Panc1 (cell line): ENCODE data around the gene DCTD. TPM values are rescaled to one million over a fixed set of nuclear protein-coding genes. Genes with fewer than 3 reads are reported as not detected.

Experiments
- ATAC-seq: fragments of 200-7000 bp; cut with Tn5 transposase; 2 replicates; pipeline ENCODE4 v1.9.1; 2020; ENCODE audit warnings: mild to moderate bottlenecking, moderate library complexity
- BruUV-seq: library from RNA; stranded (reverse); fragments of 400-500 nt; replicated peaks from 2 replicates; lab custom pipeline; 2021; lab: Mats Ljungman, UMichigan
- CTCF ChIA-PET: fragments of 300-600 bp; sonication (Branson Sonifier 250); formaldehyde crosslinking; loops from one replicate; lab custom pipeline; 2022; ENCODE audit warnings: antibody characterized with exemption; lab: Charles Lee
- POLR2A ChIA-PET: fragments of 300-600 bp; sonication (Branson Sonifier 250); formaldehyde crosslinking; loops from one replicate; lab custom pipeline; 2022; ENCODE audit warnings: antibody characterized with exemption; lab: Charles Lee
- DNase-seq: peaks from one replicate; pipeline ENCODE4 v3.0.0-alpha.2; 2010; ENCODE audit warnings: low read depth, low spot score
- H3K27ac ChIP-seq: 2 replicates; pipeline ENCODE4 v1.5.1; 2011; ENCODE audit warnings: mild to moderate bottlenecking, low read length, inconsistent platforms
- H3K27me3 ChIP-seq: fragments of 200-500 bp; sonication (Bioruptor generic); 2 replicates; pipeline ENCODE4 v1.6.0; 2014; ENCODE audit warnings: low read length, inconsistent platforms; ENCODE audit not compliant: control insufficient read depth, insufficient read depth
- H3K36me3 ChIP-seq: fragments of 200-500 bp; sonication (Bioruptor generic); 2 replicates; pipeline ENCODE4 v1.5.1; 2014; ENCODE audit warnings: inconsistent platforms, mild to moderate bottlenecking, low read length, moderate library complexity; ENCODE audit not compliant: control insufficient read depth, insufficient read depth
- H3K4me1 ChIP-seq: 2 replicates; pipeline ENCODE4 v1.5.1; 2011; ENCODE audit warnings: inconsistent platforms, mild to moderate bottlenecking, low read length, moderate library complexity; ENCODE audit not compliant: control insufficient read depth, insufficient read depth
- H3K4me3 ChIP-seq, 2 experiments: 2 replicates each; pipeline ENCODE4 v1.5.1; 2011 to 2012; ENCODE audit warnings: low read depth in 2 of 2, low read length in 2 of 2, mild to moderate bottlenecking in 2 of 2, inconsistent platforms in 1 of 2, moderate library complexity in 1 of 2
- H3K9me3 ChIP-seq: fragments of 200-500 bp; sonication (Bioruptor generic); 2 replicates; pipeline ENCODE4 v1.5.1; 2014; ENCODE audit warnings: low read depth, mild to moderate bottlenecking, inconsistent platforms, low read length, moderate library complexity; ENCODE audit not compliant: control insufficient read depth, insufficient read depth
- POLR2AphosphoS5 ChIP-seq: IDR thresholded peaks from 2 replicates; pipeline ENCODE4 v1.6.1; 2012; ENCODE audit warnings: mild to moderate bottlenecking, low read depth, low read length, moderate library complexity
- REST ChIP-seq, 2 experiments: IDR thresholded peaks; 2 replicates each; pipeline ENCODE4 v1.6.1; 2011 to 2012; ENCODE audit warnings: low read depth in 2 of 2, control low read depth in 1 of 2, low read length in 1 of 2, mild to moderate bottlenecking in 1 of 2, moderate library complexity in 1 of 2; ENCODE audit not compliant: insufficient read depth in 1 of 2
- SIN3A ChIP-seq: IDR thresholded peaks from 2 replicates; pipeline ENCODE4 v1.6.1; 2012; ENCODE audit warnings: low read depth, mild to moderate bottlenecking, low read length, moderate library complexity, borderline replicate concordance; ENCODE audit not compliant: insufficient read depth
- TCF7L2 ChIP-seq: IDR thresholded peaks from 2 replicates; pipeline ENCODE4 v1.6.1; 2011; ENCODE audit warnings: mild to moderate bottlenecking, low read depth, low read length, inconsistent platforms
- in situ Hi-C: cut with HindIII; loops from 2 replicates; pipeline ENCODE4 v1.10.0; 2016; ENCODE audit warnings: low sequenced_read_pairs, low pct_unique_long_range_greater_than_20kb
- intact Hi-C: fragments of 100-400 bp; cut with micrococcal nuclease; formaldehyde crosslinking; loops from one replicate; pipeline ENCODE4 v1.10.0; 2022; ENCODE audit not compliant: unreplicated experiment
- total RNA-seq: library from RNA; stranded (reverse); gene quantifications from one replicate; pipeline ENCODE4 v1.2.1, GENCODE V29; 2021; ENCODE audit not compliant: unreplicated experiment
- TF ChIP-seq, protein P1 (sequence below): fragments of 450-650 bp; IDR thresholded peaks from 2 replicates; pipeline ENCODE4 v1.5.1; 2017; ENCODE audit warnings: mild to moderate bottlenecking

DCTD gene
- total RNA-seq, 1 experiment from 2014 or later: 77.0 TPM

DNA sequence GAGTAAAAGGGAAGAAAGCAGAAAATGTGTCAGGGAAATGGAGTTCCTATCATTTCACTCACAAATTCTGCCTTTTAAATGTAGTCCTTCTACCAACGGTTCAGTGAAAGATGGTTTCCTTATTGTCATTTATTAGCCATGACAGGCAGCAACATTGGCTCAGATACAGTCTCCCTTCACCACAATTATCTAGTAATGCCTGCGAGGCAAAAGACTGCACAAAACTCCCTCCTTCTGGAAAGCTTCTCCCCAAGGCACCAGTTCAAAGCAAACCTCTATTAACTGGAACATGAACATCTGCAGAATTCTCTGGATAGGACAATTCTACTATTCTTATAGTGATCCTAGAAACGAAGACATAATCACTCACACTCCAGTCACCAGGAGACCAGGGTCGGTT, 28.3 kb downstream of the DCTD start:
- ChIA-PET CTCF (no interaction called here), POLR2A (no interaction called here)
- intact Hi-C loops: no loop called here
- H3K4me3 ChIP-seq: no peak overlapping the region
- no peaks in the 10 kb centered on the region for H3K27me3 ChIP-seq
- no peak for TF ChIP-seq TCF7L2
- TF ChIP-seq, protein P1, sequence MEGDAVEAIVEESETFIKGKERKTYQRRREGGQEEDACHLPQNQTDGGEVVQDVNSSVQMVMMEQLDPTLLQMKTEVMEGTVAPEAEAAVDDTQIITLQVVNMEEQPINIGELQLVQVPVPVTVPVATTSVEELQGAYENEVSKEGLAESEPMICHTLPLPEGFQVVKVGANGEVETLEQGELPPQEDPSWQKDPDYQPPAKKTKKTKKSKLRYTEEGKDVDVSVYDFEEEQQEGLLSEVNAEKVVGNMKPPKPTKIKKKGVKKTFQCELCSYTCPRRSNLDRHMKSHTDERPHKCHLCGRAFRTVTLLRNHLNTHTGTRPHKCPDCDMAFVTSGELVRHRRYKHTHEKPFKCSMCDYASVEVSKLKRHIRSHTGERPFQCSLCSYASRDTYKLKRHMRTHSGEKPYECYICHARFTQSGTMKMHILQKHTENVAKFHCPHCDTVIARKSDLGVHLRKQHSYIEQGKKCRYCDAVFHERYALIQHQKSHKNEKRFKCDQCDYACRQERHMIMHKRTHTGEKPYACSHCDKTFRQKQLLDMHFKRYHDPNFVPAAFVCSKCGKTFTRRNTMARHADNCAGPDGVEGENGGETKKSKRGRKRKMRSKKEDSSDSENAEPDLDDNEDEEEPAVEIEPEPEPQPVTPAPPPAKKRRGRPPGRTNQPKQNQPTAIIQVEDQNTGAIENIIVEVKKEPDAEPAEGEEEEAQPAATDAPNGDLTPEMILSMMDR: no peak
- no peak for TF ChIP-seq REST (IDR thresholded peaks at IDR 0.05; ENCODE audit: insufficient read depth in 1 of 2, low read depth in 2 of 2, low read length in 1 of 2)
- TF ChIP-seq POLR2AphosphoS5: no peak
- TF ChIP-seq SIN3A: no peak
- DNase-seq (no peak), ATAC-seq (no peak)
- H3K27ac ChIP-seq: no peak overlapping the region
- BruUV-seq: no TSS peak
- in situ Hi-C loops: no loop called here
- peaks cover 5% of the 10 kb centered on the region; the same call in 1 of the 2 replicates for H3K9me3 ChIP-seq
- H3K4me1 ChIP-seq: no peaks in the 10 kb centered on the region
- no peaks in the 10 kb centered on the region; the same call in none of the 2 replicates for H3K36me3 ChIP-seq

DNA sequence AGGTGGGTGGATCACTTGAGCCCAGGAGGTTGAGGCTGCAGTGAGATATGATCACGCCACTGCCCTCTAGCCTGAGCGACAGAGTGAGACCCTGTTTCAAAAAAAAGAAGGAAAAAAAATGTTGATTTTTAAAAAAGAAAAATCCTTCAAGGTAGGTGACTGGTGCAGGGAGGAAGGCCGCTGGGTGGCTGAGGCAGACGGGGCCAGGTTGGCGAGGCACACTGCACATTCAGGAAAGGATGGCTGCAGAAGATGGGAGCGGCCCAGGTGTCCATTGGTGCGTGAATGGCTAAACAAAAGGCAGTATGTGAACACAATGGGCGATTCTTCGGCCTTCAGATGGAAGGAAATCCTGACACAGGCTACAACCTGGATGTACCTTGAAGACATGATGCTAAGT, 30.4 kb downstream of the DCTD start:
- Histone ChIP-seq H3K4me1 (no peaks in the 10 kb centered on the region), H3K4me3 (no peak overlapping the region), H3K9me3 (peaks cover 5% of the 10 kb centered on the region; the same call in 1 of the 2 replicates), H3K27ac (no peak overlapping the region), H3K36me3 (no peaks in the 10 kb centered on the region; the same call in 1 of the 2 replicates), H3K27me3 (no peaks in the 10 kb centered on the region)
- ChIA-PET CTCF (no interaction called here), POLR2A (no interaction called here)
- no TSS peak for BruUV-seq
- DNase-seq (no peak), ATAC-seq (no peak)
- in situ Hi-C loops: no loop called here
- TF ChIP-seq, protein P1: no peak
- TF ChIP-seq POLR2AphosphoS5: no peak
- no peak for TF ChIP-seq TCF7L2
- TF ChIP-seq REST (IDR thresholded peaks at IDR 0.05; ENCODE audit: insufficient read depth in 1 of 2, low read depth in 2 of 2, low read length in 1 of 2): no peak
- TF ChIP-seq SIN3A: no peak
- intact Hi-C loops: no loop called here
